Fibroblast of the aortic adventitia (primary cell): ENCODE data around the gene PGF. TPM values are rescaled to one million over a fixed set of nuclear protein-coding genes. Genes with fewer than 3 reads are reported as not detected.

Source experiments
- DNase-seq: peaks from one replicate; pipeline ENCODE4 v3.0.0-alpha.2; 2010; ENCODE audit warnings: low read depth
- H3K4me3 ChIP-seq: 2 replicates; pipeline ENCODE4 v1.5.1; 2011; ENCODE audit warnings: low read depth, mild to moderate bottlenecking, control low read depth, low read length, moderate library complexity
- CTCF ChIP-seq: IDR thresholded peaks from 2 replicates; pipeline ENCODE4 v1.5.1; 2011; ENCODE audit warnings: mild to moderate bottlenecking, low read length, control low read depth, inconsistent platforms; ENCODE audit not compliant: insufficient read depth
- total RNA-seq: library from RNA; depleted of rRNA; stranded (reverse); fragments of >200 nt; gene quantifications from 2 replicates; pipeline ENCODE4 v1.2.3, GENCODE V29; 2012; ENCODE audit warnings: low replicate concordance

PGF gene
- total RNA-seq, 1 donor, result 0.36 TPM

GRCh38 chr14:74956280-74957072, 1.1 kb upstream of the PGF start:
- no peak for DNase-seq
- no peak for TF ChIP-seq CTCF
- H3K4me3 ChIP-seq, result no peak overlapping the region

- no peak overlapping the region for H3K4me3 ChIP-seq
- TF ChIP-seq CTCF, result no peak
- no peak for DNase-seq
Observed at GRCh38 chr14:74956027-74956279, 556 bp upstream of the PGF start.

GRCh38 chr14:74954947-74955228, 509 bp downstream of the PGF start:
- DNase-seq, result no peak
- TF ChIP-seq CTCF, result no peak
- peak overlapping the region; percentile 61 for H3K4me3 ChIP-seq

GRCh38 chr14:74954232-74954946, 1.0 kb downstream of the PGF start:
- DNase-seq, result no peak
- TF ChIP-seq CTCF, result no peak
- H3K4me3 ChIP-seq, result peak overlapping the region; percentile 31

GRCh38 chr14:74953686-74954085, 1.7 kb downstream of the PGF start:
- DNase-seq, result no peak
- no peak overlapping the region for H3K4me3 ChIP-seq
- TF ChIP-seq CTCF, result no peak

- no peak for DNase-seq
- no peak for TF ChIP-seq CTCF
- no peak overlapping the region for H3K4me3 ChIP-seq
Observed at GRCh38 chr14:74952697-74953484, 2.5 kb downstream of the PGF start.
